Glomerular endothelial cell (primary cell): ENCODE data around the gene NOL4L. TPM values are rescaled to one million over a fixed set of nuclear protein-coding genes. Genes with fewer than 3 reads are reported as not detected.

Experiments
- DNase-seq: peaks from one replicate; pipeline ENCODE4 v3.0.0-alpha.2; 2011; ENCODE audit warnings: low read depth, low spot score; ENCODE audit errors: extremely low read depth
- total RNA-seq: library from RNA; depleted of rRNA; stranded (reverse); fragments of >200 nt; gene quantifications from 2 replicates; pipeline ENCODE4 v1.2.3, GENCODE V29; 2015

The NOL4L gene
- total RNA-seq, 1 donor from 2014 or later: 99.9 TPM

- DNase-seq: no peak
Observed at GRCh38 chr20:32488066-32488838, 96.9 kb downstream of the NOL4L start.

GRCh38 chr20:32487381-32487780, 97.8 kb downstream of the NOL4L start:
- DNase-seq: no peak

- no peak for DNase-seq
Observed at GRCh38 chr20:32485770-32486478, 99.2 kb downstream of the NOL4L start.

GRCh38 chr20:32484958-32485769, 100.0 kb downstream of the NOL4L start:
- no peak for DNase-seq

- no peak for DNase-seq
Observed at GRCh38 chr20:32484225-32484957, 100.7 kb downstream of the NOL4L start.

GRCh38 chr20:32483351-32484224, 101.5 kb downstream of the NOL4L start:
- no peak for DNase-seq

GRCh38 chr20:32482442-32483261, 102.5 kb downstream of the NOL4L start:
- no peak for DNase-seq

- DNase-seq: no peak
Observed at GRCh38 chr20:32482143-32482441, 103.0 kb downstream of the NOL4L start.

- DNase-seq: no peak
Observed at GRCh38 chr20:32481311-32482142, 103.6 kb downstream of the NOL4L start.

GRCh38 chr20:32480371-32481241, 104.5 kb downstream of the NOL4L start:
- DNase-seq: no peak

- DNase-seq: no peak
Observed at GRCh38 chr20:32479697-32480171, 105.4 kb downstream of the NOL4L start.

GRCh38 chr20:32479012-32479411, 106.1 kb downstream of the NOL4L start:
- no peak for DNase-seq

GRCh38 chr20:32478576-32478975, 106.6 kb downstream of the NOL4L start:
- no peak for DNase-seq

GRCh38 chr20:32477594-32478512, 107.3 kb downstream of the NOL4L start:
- DNase-seq: no peak

GRCh38 chr20:32476684-32477593, 108.2 kb downstream of the NOL4L start:
- no peak for DNase-seq
